GM06990 (cell line): ENCODE measurements around the gene TNS1.

Experiments used
- DNase-seq: peaks from one replicate; pipeline ENCODE4 v3.0.0-alpha.2; 2011; ENCODE audit not compliant: insufficient read length; ENCODE audit errors: extremely low read depth
- H3K27me3 ChIP-seq: replicated peaks from 2 replicates; pipeline ENCODE4 v1.6.0; 2011; ENCODE audit warnings: low read length; ENCODE audit not compliant: control insufficient read depth, insufficient read depth
- H3K36me3 ChIP-seq: 2 replicates; pipeline ENCODE4 v1.5.1; 2011; ENCODE audit warnings: low read length; ENCODE audit not compliant: control insufficient read depth, insufficient read depth
- H3K4me3 ChIP-seq: replicated peaks from 2 replicates; pipeline ENCODE4 v1.5.1; 2011; ENCODE audit warnings: low read depth, mild to moderate bottlenecking, control low read depth, low read length
- TF ChIP-seq, protein P1 (sequence below): IDR thresholded peaks from 2 replicates; pipeline ENCODE4 v1.5.1; 2011; ENCODE audit warnings: low read length, control low read depth, mild to moderate bottlenecking, inconsistent platforms; ENCODE audit not compliant: insufficient read depth, poor library complexity, severe bottlenecking

Gene TNS1

DNA sequence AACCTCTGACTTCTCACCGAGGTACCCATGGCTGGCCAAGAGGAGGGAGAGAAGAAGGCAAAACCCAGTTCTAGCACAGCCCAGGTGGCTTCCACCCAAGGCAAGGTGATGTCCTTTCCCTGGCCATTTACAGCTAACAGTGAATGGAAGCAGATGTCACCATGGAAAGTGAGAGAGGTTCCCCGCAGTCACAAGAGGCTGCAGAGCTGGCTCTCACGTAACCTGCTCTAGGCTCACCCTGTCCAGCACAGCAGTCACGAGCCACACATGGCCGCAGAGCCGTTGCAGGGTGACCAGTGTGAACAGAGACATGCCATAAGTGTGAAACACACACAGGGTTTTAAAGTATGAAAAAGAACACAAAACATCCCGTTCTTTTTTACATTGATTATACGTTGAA, 169.4 kb downstream of the TNS1 start:
- no peaks in the 10 kb centered on the region for H3K36me3 ChIP-seq
- TF ChIP-seq, protein P1, sequence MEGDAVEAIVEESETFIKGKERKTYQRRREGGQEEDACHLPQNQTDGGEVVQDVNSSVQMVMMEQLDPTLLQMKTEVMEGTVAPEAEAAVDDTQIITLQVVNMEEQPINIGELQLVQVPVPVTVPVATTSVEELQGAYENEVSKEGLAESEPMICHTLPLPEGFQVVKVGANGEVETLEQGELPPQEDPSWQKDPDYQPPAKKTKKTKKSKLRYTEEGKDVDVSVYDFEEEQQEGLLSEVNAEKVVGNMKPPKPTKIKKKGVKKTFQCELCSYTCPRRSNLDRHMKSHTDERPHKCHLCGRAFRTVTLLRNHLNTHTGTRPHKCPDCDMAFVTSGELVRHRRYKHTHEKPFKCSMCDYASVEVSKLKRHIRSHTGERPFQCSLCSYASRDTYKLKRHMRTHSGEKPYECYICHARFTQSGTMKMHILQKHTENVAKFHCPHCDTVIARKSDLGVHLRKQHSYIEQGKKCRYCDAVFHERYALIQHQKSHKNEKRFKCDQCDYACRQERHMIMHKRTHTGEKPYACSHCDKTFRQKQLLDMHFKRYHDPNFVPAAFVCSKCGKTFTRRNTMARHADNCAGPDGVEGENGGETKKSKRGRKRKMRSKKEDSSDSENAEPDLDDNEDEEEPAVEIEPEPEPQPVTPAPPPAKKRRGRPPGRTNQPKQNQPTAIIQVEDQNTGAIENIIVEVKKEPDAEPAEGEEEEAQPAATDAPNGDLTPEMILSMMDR: no peak
- no peak for DNase-seq
- no peak overlapping the region for H3K4me3 ChIP-seq
- peaks cover 3% of the 10 kb centered on the region for H3K27me3 ChIP-seq

DNA sequence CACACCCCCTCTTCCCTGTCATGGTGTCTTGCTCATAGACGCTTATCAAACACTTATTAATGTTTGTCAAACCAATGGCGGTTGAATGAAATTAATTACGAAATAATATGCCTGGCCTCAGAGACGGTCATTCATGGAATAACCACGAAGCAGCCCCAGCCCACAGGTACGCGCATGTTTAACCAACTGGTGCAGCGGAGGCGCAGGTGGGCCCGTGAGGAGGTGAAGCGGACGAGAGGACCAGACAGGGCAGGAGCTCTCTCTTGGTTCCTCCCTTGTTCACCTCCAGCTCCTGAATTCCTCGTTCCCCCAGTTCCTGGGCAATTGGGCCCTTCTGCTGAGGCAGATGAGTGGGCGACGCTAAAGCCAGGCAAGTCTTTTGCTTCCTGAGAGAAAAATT, 169.8 kb downstream of the TNS1 start:
- H3K36me3 ChIP-seq: no peaks in the 10 kb centered on the region
- no peak overlapping the region for H3K4me3 ChIP-seq
- DNase-seq: no peak
- TF ChIP-seq, protein P1: no peak
- H3K27me3 ChIP-seq: peaks cover 1% of the 10 kb centered on the region; the same call in 1 of the 2 replicates

DNA sequence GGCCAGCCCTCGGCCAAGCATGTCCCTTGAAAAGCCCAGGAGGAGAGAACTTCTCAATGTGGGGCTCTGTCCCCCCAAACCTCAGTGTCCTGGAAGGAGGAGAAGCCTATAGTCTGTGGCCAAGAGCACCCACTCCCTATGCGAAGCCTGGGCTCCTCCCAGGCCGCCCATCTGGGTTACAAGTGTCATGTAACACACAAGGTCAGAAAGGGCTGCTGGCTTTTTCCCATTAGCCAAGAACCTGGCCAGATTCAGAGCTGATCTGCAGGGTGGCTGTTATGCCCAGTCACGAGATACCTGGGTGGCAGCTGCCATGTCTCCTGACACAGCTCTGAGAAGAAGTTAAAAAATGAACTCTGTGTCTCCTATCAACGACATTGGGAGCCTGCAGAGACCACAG, 170.7 kb downstream of the TNS1 start:
- TF ChIP-seq, protein P1: no peak
- H3K27me3 ChIP-seq: peaks cover 1% of the 10 kb centered on the region; the same call in 1 of the 2 replicates
- DNase-seq: no peak
- H3K36me3 ChIP-seq: no peaks in the 10 kb centered on the region
- no peak overlapping the region for H3K4me3 ChIP-seq

GRCh38 chr2:217831306-217831705, 171.5 kb downstream of the TNS1 start:
- DNase-seq: no peak
- TF ChIP-seq, protein P1: no peak
- Histone ChIP-seq H3K27me3 (peaks cover 1% of the 10 kb centered on the region; the same call in 1 of the 2 replicates), H3K4me3 (no peak overlapping the region), H3K36me3 (no peaks in the 10 kb centered on the region)

DNA sequence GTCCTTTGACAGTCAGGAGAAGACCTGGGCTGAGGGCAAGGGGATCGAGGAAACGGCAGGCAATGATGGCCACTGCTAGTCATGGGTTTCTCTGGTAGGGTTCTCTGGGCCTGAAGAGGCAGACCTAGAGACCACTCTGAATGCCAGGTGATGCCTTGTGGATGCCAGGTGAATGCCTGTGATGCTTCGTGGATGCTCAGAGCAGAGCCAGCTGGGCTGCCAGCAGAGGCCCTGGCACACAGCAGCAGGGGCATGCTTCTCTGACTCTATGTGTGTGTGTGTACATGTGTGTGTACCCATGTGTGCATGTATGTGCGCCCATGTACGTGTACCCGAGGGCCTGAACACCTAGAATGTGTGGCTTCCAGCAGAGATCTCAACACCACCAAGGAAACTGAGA, 172.0 kb downstream of the TNS1 start:
- H3K27me3 ChIP-seq: peaks cover 1% of the 10 kb centered on the region; the same call in 1 of the 2 replicates
- no peak for DNase-seq
- TF ChIP-seq, protein P1: no peak
- H3K36me3 ChIP-seq: no peaks in the 10 kb centered on the region
- no peak overlapping the region for H3K4me3 ChIP-seq

- TF ChIP-seq, protein P1: no peak
- H3K4me3 ChIP-seq: no peak overlapping the region
- DNase-seq: no peak
- peaks cover 1% of the 10 kb centered on the region; the same call in 1 of the 2 replicates for H3K27me3 ChIP-seq
- no peaks in the 10 kb centered on the region for H3K36me3 ChIP-seq
Measured at GRCh38 chr2:217830061-217830460, 172.7 kb downstream of the TNS1 start.
